Endothelial cell of umbilical vein (primary cell): ENCODE measurements around the gene PAK5. TPM values are rescaled to one million over a fixed set of nuclear protein-coding genes. Genes with fewer than 3 reads are reported as not detected.

Experiments used
- BruUV-seq: library from RNA; stranded (reverse); fragments of 400-500 nt; replicated peaks from 2 replicates; lab custom pipeline; 2021; lab: Mats Ljungman, UMichigan
- CTCF ChIA-PET: fragments of 300-600, 350-600 bp; sonication (Branson Sonifier 250); formaldehyde crosslinking; loops from one replicate; lab custom pipeline; 2021; ENCODE audit warnings: antibody characterized with exemption, inconsistent platforms; lab: Charles Lee
- POLR2A ChIA-PET: fragments of 300-600, 350-600 bp; sonication (Branson Sonifier 250); formaldehyde crosslinking; loops from one replicate; lab custom pipeline; 2021; ENCODE audit warnings: antibody characterized with exemption, inconsistent platforms; lab: Charles Lee
- DNase-seq: peaks from one replicate; pipeline ENCODE4 v3.0.0-alpha.2; 2011; ENCODE audit warnings: low read depth, low spot score
- FAIRE-seq: peaks from 2 replicates; lab custom pipeline; 2011; peaks lifted over from hg19 to GRCh38; lab: Jason Lieb, UNC
- H2AFZ ChIP-seq: 2 replicates; pipeline ENCODE4 v1.6.0; 2012; ENCODE audit warnings: low read depth, low read length, control low read depth, inconsistent platforms
- H3K27ac ChIP-seq: 2 replicates; pipeline ENCODE4 v1.5.1; 2011; ENCODE audit warnings: low read depth, mild to moderate bottlenecking, control low read depth, low read length, moderate library complexity; ENCODE audit not compliant: insufficient read depth
- H3K27me3 ChIP-seq, 2 experiments: 2 replicates each; pipeline versions ENCODE4 v1.6.0 to v1.6.1; 2011; ENCODE audit warnings: low read length in 2 of 2, mixed read lengths in 1 of 2; ENCODE audit not compliant: control insufficient read depth in 2 of 2, insufficient read depth in 2 of 2
- H3K36me3 ChIP-seq, 2 experiments: 2 replicates in 1 of 2; 3 replicates in 1 of 2; pipeline ENCODE4 v1.5.1; 2011; ENCODE audit warnings: low read length in 2 of 2, mild to moderate bottlenecking in 1 of 2, moderate library complexity in 1 of 2; ENCODE audit not compliant: control insufficient read depth in 2 of 2, insufficient read depth in 2 of 2; ENCODE audit errors: extremely low read depth in 1 of 2
- H3K4me1 ChIP-seq: 3 replicates; pipeline ENCODE4 v1.5.1; 2011; ENCODE audit warnings: mild to moderate bottlenecking, low read length; ENCODE audit not compliant: control insufficient read depth, insufficient read depth; ENCODE audit errors: extremely low read depth
- H3K4me2 ChIP-seq: 2 replicates; pipeline ENCODE4 v1.6.1; 2011; ENCODE audit warnings: low read length, control low read depth, mixed read lengths; ENCODE audit not compliant: insufficient read depth
- H3K4me3 ChIP-seq, 3 experiments: fragments of 200-600 bp in 1 of 3; sonication (generic), shearing (Covaris generic) in 1 of 3; replicated peaks in 1 of 3; 2 replicates each; pipeline ENCODE4 v1.5.1; 2011 to 2016; ENCODE audit warnings: control low read depth in 3 of 3, low read length in 3 of 3, mild to moderate bottlenecking in 2 of 3, inconsistent platforms in 1 of 3, low read depth in 1 of 3, moderate library complexity in 1 of 3; ENCODE audit not compliant: insufficient read depth in 1 of 3
- H3K79me2 ChIP-seq: 2 replicates; pipeline ENCODE4 v1.6.0; 2012; ENCODE audit warnings: low read length, inconsistent platforms; ENCODE audit not compliant: control insufficient read depth, insufficient read depth
- H3K9ac ChIP-seq: replicated peaks from 2 replicates; pipeline ENCODE3; 2011; ENCODE audit warnings: low read length, control low read depth; ENCODE audit not compliant: insufficient read depth; ENCODE audit errors: extremely low read depth
- H3K9me1 ChIP-seq: replicated peaks from 3 replicates; pipeline ENCODE4 v1.6.0; 2011; ENCODE audit warnings: mild to moderate bottlenecking, low read length; ENCODE audit not compliant: control insufficient read depth, insufficient read depth; ENCODE audit errors: extremely low read depth
- H3K9me3 ChIP-seq: replicated peaks from 2 replicates; pipeline ENCODE4 v1.5.1; 2012; ENCODE audit warnings: low read length, inconsistent platforms; ENCODE audit not compliant: control insufficient read depth, insufficient read depth
- H4K20me1 ChIP-seq: replicated peaks from 2 replicates; pipeline ENCODE3; 2011; ENCODE audit warnings: mild to moderate bottlenecking, low read length; ENCODE audit not compliant: control insufficient read depth, insufficient read depth; ENCODE audit errors: extremely low read depth
- CTCF ChIP-seq, 2 donors: IDR thresholded peaks; 1 replicate in 1 of 2; 2 replicates in 1 of 2; pipeline ENCODE4 v1.5.1; 2011; ENCODE audit warnings: low read length in 2 of 2, mild to moderate bottlenecking in 2 of 2, moderate library complexity in 2 of 2, control low read depth in 1 of 2, inconsistent platforms in 1 of 2, low read depth in 1 of 2; ENCODE audit not compliant: insufficient read depth in 1 of 2; ENCODE audit errors: extremely low read depth in 1 of 2
- EZH2 ChIP-seq: IDR thresholded peaks from 2 replicates; pipeline ENCODE4 v1.6.1; 2012; ENCODE audit warnings: borderline replicate concordance, low read depth, mild to moderate bottlenecking, moderate library complexity, low read length, inconsistent platforms; ENCODE audit not compliant: severe bottlenecking
- FOS ChIP-seq: IDR thresholded peaks from 2 replicates; pipeline ENCODE4 v1.6.1; 2011; ENCODE audit warnings: mild to moderate bottlenecking, low read length, moderate library complexity, borderline replicate concordance; ENCODE audit not compliant: insufficient read depth
- GATA2 ChIP-seq: IDR thresholded peaks from 2 replicates; pipeline ENCODE4 v1.7.0; 2011; ENCODE audit warnings: low read depth, mild to moderate bottlenecking, moderate library complexity, mixed read lengths, low read length; ENCODE audit not compliant: insufficient read length, insufficient read depth
- JUN ChIP-seq: IDR thresholded peaks from 2 replicates; pipeline ENCODE4 v1.6.1; 2011; ENCODE audit warnings: borderline replicate concordance, low read depth; ENCODE audit not compliant: insufficient read length, insufficient read depth
- MAX ChIP-seq: IDR thresholded peaks from 2 replicates; pipeline ENCODE4 v1.6.1; 2011; ENCODE audit not compliant: insufficient read depth, insufficient read length
- MYC ChIP-seq: IDR thresholded peaks from one replicate; pipeline ENCODE4 v1.6.1; 2011; ENCODE audit warnings: mild to moderate bottlenecking, low read depth, low read length
- POLR2A ChIP-seq: IDR thresholded peaks from 2 replicates; pipeline ENCODE4 v1.6.1; 2012; ENCODE audit warnings: low read depth, mild to moderate bottlenecking, control low read depth, low read length
- POLR2AphosphoS5 ChIP-seq: IDR thresholded peaks from 2 replicates; pipeline ENCODE4 v1.6.1; 2012; ENCODE audit warnings: low read depth, mild to moderate bottlenecking, control low read depth, low read length, moderate library complexity; ENCODE audit not compliant: insufficient read depth
- dilution Hi-C: fragments of 300-500 bp; cut with MboI; formaldehyde crosslinking; loops from one replicate; pipeline ENCODE4 v1.15.0; 2019; ENCODE audit warnings: low sequenced_read_pairs; ENCODE audit not compliant: extremely low pct_ligation_motif_present
- intact Hi-C: fragments of 100-400 bp; cut with micrococcal nuclease; formaldehyde crosslinking; loops from one replicate; pipeline ENCODE4 v1.10.0; 2022
- polyA plus RNA-seq, 4 experiments: library from polyadenylated mRNA; depleted of rRNA in 3 of 4; stranded (reverse) in 3 of 4; unstranded in 1 of 4; fragments of >200 nt; gene quantifications; 2 replicates each; pipeline versions ENCODE4 v1.2.1 to v1.2.3, GENCODE V29; 2011 to 2012; ENCODE audit warnings: missing spikeins in 1 of 4
- total RNA-seq: library from RNA; stranded (reverse); gene quantifications from 2 replicates; pipeline ENCODE4 v1.2.3, GENCODE V29; 2021

Gene PAK5
- total and polyA plus RNA-seq, 2 donors (not counting 3 experiments of a cell fraction or from before 2014, with no cell fraction given), result not detected

- H3K9me1 ChIP-seq, result no peaks in the 10 kb centered on the region
- no peak for FAIRE-seq
- H3K9me3 ChIP-seq, result no peaks in the 10 kb centered on the region
- no peak overlapping the region for H3K9ac ChIP-seq
- TF ChIP-seq MYC (no peak), CTCF (IDR thresholded peaks at IDR 0.05; ENCODE audit: extremely low read depth in 1 of 2, insufficient read depth in 1 of 2, low read depth in 1 of 2, low read length in 2 of 2) (no peak), MAX (no peak), FOS (no peak), JUN (no peak), POLR2A (no peak), POLR2AphosphoS5 (no peak), GATA2 (no peak), EZH2 (no peak)
- no peak overlapping the region for H2AFZ ChIP-seq
- dilution Hi-C loops, result no loop called here
- no peak overlapping the region for H3K27ac ChIP-seq
- BruUV-seq, result no TSS peak
- no peak overlapping the region for H3K4me3 ChIP-seq
- DNase-seq, result no peak
- no peaks in the 10 kb centered on the region for H3K79me2 ChIP-seq
- H4K20me1 ChIP-seq, result no peaks in the 10 kb centered on the region
- H3K4me1 ChIP-seq, result no peaks in the 10 kb centered on the region
- no peak overlapping the region for H3K4me2 ChIP-seq
- intact Hi-C loops, result no loop called here
- ChIA-PET POLR2A (interaction anchor here (0.7 kb wide), 1 partner anchor 115 kb away, joined by 8 read pairs; no protein-coding TSS in a partner anchor), CTCF (no interaction called here)
- H3K27me3 ChIP-seq, result no peaks in the 10 kb centered on the region
- H3K36me3 ChIP-seq, result no peaks in the 10 kb centered on the region
Measured at GRCh38 chr20:9699181-9699580, 139.7 kb downstream of the PAK5 start.
